CD4-positive, alpha-beta T cell treated with Interleukin-21 for 1 hour (primary cell): ENCODE measurements around the gene ZCCHC7.
"Not testable (repeated sequence)": the region's sequence is repeated elsewhere in the genome, so short reads cannot be mapped to it uniquely, and the experiment has no call there.

Experiments
- DNase-seq: peaks from one replicate; pipeline ENCODE4 v3.0.0-alpha.2; 2020

ZCCHC7 gene

GRCh38 chr9:37381094-37381741, 260.8 kb downstream of the ZCCHC7 start:
- no peak for DNase-seq

GRCh38 chr9:37382161-37382981, 262.0 kb downstream of the ZCCHC7 start:
- DNase-seq: no peak

GRCh38 chr9:37382982-37383357, 262.6 kb downstream of the ZCCHC7 start:
- DNase-seq: no peak

- DNase-seq: no peak
Observed at GRCh38 chr9:37383393-37383792, 263.0 kb downstream of the ZCCHC7 start.

- no peak for DNase-seq
Observed at GRCh38 chr9:37383876-37384746, 263.7 kb downstream of the ZCCHC7 start.

GRCh38 chr9:37385286-37385685, 264.9 kb downstream of the ZCCHC7 start:
- no peak for DNase-seq

- DNase-seq: no peak
Observed at GRCh38 chr9:37386988-37387387, 266.6 kb downstream of the ZCCHC7 start.

- DNase-seq: peak; percentile 36
Observed at GRCh38 chr9:37390759-37391158, 270.4 kb downstream of the ZCCHC7 start.

- DNase-seq: no peak
Observed at GRCh38 chr9:37392272-37392671, 271.9 kb downstream of the ZCCHC7 start.

- no peak for DNase-seq
Observed at GRCh38 chr9:37395229-37395628, 274.9 kb downstream of the ZCCHC7 start.

- no peak for DNase-seq
Observed at GRCh38 chr9:37395663-37396062, 275.3 kb downstream of the ZCCHC7 start.

- DNase-seq: not testable (repeated sequence)
Observed at GRCh38 chr9:37397948-37398347, 277.6 kb downstream of the ZCCHC7 start.

GRCh38 chr9:37398464-37399025, 278.2 kb downstream of the ZCCHC7 start:
- DNase-seq: no peak

GRCh38 chr9:37399336-37399735, 279.0 kb downstream of the ZCCHC7 start:
- DNase-seq: no peak

GRCh38 chr9:37404590-37404989, 284.2 kb downstream of the ZCCHC7 start:
- no peak for DNase-seq

- no peak for DNase-seq
Observed at GRCh38 chr9:37405350-37405749, 285.0 kb downstream of the ZCCHC7 start.

GRCh38 chr9:37405764-37406380, 285.5 kb downstream of the ZCCHC7 start:
- no peak for DNase-seq

- no peak for DNase-seq
Observed at GRCh38 chr9:37406603-37407401, 286.4 kb downstream of the ZCCHC7 start.

- DNase-seq: no peak
Observed at GRCh38 chr9:37407468-37407867, 287.1 kb downstream of the ZCCHC7 start.
